Right lobe of liver (tissue), 4 donors: Measurements from ENCODE around the gene ARHGAP15.

Experiments
- POLR2A ChIP-seq: fragments of 450-650 bp; IDR thresholded peaks from one replicate; pipeline ENCODE4 v1.6.1; 2017; ENCODE audit warnings: antibody characterized with exemption, mild to moderate bottlenecking
- TF ChIP-seq, protein P1 (sequence below), 4 donors: fragments of 200-600 bp in 3 of 4; fragments of 450-650 bp in 1 of 4; IDR thresholded peaks; one replicate each; pipeline versions ENCODE4 v1.5.1 to v1.8.0; 2016 to 2022; ENCODE audit warnings: antibody characterized with exemption in 4 of 4, mild to moderate bottlenecking in 2 of 4
- donor health status: DM: no; HTN: no; CAD: no.
- donor health status: DM: no; HTN: no; CAD: no.
- donor health status: DM: no; HTN: yes; CAD: no.

DNA sequence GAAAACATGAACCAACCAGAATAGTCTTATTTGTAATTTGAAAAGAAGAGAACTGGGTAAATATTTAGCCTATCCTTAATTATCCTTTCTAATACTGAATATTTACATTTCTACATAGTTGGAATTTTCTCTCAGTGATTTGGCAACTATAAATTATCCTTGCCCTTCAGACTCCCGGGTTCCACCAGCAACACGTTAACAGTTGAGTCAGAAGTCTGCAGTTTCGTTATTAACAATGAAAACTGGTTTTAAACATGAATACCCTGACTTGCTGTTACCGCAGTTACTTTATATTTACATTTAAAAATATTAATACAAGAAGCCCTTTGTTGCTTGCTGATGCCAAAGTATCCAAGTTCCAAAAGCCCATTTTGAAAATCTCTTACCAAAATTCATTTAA, 673.0 kb downstream of the ARHGAP15 start:
- TF ChIP-seq POLR2A = no peak
- TF ChIP-seq, protein P1, sequence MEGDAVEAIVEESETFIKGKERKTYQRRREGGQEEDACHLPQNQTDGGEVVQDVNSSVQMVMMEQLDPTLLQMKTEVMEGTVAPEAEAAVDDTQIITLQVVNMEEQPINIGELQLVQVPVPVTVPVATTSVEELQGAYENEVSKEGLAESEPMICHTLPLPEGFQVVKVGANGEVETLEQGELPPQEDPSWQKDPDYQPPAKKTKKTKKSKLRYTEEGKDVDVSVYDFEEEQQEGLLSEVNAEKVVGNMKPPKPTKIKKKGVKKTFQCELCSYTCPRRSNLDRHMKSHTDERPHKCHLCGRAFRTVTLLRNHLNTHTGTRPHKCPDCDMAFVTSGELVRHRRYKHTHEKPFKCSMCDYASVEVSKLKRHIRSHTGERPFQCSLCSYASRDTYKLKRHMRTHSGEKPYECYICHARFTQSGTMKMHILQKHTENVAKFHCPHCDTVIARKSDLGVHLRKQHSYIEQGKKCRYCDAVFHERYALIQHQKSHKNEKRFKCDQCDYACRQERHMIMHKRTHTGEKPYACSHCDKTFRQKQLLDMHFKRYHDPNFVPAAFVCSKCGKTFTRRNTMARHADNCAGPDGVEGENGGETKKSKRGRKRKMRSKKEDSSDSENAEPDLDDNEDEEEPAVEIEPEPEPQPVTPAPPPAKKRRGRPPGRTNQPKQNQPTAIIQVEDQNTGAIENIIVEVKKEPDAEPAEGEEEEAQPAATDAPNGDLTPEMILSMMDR (IDR thresholded peaks at IDR 0.05) = no peak
